CD4-positive, alpha-beta T cell treated with Interleukin-4 for 1 hour (primary cell): ENCODE measurements around the gene TMEM135.

Source experiments
- DNase-seq, 2 donors: peaks; one replicate each; pipeline ENCODE4 v3.0.0-alpha.2; 2020 to 2022

Gene TMEM135

DNA sequence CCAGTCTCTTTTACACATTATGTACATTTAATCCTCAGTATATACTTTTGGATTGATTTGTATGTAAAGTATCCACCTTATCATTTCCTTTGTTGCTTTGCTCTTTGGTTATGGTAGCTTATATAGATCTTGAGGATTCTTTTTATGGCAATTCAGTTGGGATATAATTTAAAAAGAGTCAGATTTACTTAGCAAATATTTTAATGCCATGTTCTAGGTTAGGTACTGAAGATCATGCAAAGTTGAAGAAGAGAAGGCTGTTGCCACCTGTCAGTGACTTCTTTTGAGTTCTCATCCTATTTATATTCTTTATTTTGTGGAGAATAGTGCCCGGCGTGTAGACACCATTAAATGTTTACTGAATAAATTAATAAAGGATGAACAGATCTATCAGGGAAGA lies 279.7 kb downstream of the TMEM135 start:
- DNase-seq, result no peak

DNA sequence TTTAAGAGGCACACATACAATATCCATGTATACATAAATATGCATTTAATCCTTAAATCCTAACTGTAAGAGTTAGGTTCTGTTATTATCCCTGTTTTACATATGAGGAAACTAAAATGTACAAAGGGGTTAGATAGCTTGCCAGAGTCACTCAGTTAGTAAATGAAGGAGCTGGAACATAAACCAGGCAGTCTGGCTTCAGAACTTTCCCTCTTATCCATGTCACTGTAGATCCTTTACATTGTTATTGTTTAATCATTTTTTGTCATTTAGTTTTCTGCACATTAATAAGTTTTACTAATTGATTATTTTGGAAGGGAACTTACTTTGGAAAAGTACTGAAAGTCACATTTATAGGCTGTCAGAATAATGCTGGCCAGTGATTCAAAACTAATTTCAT lies 282.4 kb downstream of the TMEM135 start:
- DNase-seq, result no peak

DNA sequence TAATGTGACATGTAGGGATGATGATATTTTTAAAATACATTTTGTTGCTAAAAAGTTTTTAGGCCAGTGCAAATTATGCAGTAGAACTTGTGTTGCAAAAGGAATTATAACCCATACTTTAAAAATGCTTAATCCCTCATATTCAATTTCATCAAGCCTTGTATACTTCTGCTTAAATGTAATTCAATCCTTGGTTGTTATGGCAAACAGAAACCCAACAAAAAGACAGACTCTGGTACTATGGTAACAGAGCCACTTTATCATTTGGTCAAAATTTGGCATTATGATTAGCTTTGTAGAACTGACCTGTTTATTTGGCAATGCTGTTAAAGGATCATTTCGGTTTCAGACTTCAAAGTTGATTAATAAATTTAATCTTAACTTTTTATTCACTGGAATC lies 284.8 kb downstream of the TMEM135 start:
- DNase-seq, result no peak

DNA sequence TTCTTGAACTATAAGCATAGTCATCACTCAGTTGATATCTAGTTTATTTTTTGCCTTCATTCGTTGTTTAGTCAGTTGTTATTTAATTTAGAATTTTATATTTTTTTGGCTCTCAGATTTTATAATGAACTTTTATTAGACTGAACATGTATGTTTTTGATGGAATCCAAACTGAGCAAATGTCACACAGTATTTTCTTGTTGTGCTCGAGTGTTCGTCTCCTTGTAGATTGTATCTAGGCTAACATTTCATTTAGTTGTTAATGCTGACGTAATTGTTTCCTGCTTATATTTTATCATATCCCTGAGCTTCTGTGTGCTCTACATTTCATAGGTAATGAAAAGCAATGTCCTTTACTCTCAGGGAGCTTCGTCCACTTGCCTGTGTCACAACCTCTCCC lies 286.2 kb downstream of the TMEM135 start:
- no peak for DNase-seq

DNA sequence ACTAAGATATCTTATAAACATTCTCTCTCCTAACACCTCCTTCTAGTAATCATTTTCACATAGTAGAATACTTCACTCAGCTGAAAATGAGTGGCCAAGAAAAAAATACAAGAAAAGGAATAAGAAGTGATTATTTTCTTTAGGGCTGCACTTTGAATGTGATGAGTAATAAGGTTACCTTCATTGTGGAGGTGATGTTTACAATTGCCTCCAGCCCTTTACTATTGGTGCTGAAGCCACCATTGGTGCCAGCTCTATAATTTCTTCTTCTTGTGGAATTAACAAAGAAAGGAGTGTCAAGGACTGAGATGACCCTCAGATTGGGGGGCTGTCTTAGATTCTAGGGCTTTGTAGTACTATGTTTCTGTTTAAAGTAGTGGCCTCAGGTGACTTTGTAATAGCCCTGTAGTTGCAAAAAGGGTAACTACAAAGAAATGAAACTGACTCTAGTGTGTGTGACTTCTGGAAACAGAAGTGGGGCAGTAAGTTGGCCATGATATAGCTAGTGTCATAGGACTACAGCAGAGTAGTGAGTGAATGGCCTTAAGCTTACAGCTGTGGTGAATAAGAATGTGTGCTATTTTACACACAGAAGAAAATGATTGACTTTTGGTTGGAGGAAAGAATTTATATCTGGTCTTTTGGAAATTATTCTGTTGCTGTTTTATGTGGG lies 287.2 kb downstream of the TMEM135 start:
- DNase-seq, result no peak

DNA sequence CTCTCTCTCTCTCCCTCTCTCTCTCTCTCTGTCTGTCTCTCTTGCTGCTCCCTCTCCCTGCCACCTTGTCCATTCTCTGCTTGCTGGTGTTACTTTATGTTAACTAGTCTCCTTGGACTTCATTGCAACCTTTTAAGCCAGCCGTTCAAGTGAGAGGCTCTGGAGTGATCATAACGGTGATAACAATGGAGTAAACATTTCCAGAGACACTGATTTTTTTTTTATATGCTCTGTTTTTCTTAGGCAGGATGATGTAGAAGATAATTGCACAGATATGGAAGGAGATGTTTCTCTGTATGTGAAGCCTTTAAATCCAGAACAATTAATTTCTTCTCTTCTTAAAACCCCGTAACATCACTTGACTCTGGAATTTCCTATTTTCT lies 287.7 kb downstream of the TMEM135 start:
- no peak for DNase-seq

DNA sequence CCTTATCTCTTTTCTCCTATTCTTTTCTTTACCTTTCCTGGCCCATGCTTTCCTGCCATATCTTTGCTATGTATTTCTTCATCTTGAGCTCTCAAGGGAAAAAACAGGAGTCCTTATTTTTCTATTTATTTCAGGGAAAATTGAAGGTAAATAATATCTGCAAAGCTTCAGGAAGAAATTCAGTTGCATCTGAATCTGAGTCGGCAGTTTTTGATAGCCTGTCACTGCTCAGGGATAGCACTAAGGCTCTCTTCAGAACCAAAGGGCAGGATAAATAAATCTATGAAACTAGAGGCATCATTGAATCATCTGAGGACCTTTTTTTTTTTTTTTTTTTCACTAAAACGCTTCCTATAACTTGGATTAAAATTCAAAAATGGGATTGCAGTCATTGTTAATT lies 288.9 kb downstream of the TMEM135 start:
- no peak for DNase-seq

DNA sequence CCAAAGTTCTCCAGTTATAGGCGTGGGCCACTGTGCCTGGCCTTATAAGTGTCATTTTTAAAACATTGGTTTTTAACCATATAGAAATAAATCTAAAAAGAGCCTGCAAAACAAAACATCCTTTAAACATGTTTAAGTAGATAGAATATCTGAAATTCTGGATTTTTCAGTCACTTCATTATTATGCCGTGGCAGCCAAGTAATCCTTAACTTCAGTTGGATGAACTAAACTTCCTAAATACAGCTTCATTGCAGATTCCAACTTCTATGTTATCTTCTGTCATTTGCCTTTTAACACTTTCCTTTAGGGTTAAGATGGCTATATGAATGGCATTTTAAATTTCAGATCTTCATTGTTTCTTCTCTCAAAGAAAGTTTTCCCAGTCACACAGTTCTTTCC lies 291.4 kb downstream of the TMEM135 start:
- DNase-seq, result no peak

DNA sequence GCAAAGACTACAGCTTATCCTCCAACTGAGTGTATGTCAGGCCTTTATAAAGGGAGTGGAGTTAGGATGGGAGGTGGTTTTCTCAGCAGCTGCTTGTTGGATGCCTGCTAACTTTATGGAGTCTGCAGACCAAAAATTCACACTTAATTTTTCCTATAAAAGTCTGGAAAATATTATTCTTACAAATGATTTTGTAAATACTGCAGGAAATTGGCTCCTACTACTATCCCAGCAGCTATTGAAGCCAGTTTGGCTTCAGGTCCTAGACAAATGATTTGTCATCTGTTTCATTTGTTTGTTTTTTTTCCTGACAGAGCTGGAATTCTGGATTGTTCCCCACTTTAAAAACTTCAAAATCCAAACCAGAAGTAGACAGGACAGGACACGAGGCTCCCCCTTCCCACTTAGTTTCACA lies 292.5 kb downstream of the TMEM135 start:
- no peak for DNase-seq

DNA sequence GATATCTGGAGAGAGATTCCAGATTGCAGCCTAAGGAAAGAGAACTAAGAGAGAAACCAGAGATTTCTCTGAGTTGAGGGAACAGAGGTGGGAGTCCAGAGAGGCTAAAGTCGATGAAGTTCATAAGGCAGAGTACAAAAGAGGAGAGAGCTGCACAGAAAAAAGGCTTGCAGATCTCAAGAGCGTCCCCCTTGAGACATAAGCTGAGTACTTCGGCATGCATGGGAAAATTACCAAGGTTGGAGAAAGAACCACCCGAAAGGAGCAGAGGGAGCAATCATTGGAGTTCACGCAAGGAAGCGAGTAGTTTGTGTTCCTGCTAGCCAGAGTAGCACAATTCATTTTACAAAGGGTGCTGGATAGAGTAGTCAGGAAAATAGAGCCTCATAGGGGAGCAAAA lies 293.5 kb downstream of the TMEM135 start:
- no peak for DNase-seq

DNA sequence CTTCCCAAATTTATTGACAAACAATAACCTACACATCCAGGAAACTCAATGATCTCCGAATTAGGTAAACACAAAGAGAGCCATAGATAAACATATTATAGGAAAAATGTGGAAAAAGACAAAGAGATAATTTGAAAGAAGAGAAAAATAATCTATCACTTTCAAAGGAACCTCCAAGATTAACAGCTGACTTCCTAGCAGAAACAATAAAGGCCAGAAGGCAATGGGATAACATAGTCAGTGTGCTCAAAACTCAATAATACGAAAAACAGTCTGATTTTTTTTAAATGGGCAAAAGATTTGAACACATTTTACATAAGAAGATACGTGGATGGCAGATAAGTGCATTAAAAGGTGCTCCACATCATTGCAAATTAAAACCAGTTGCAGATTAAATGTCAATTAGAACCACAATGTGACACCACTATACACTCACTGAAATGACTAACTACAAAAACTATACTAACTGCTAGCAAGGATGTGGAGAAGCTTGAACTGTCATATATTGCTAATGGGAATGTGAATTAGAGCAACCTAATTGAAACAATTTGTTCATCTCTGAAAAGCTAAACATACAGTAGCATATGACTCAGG lies 300.4 kb downstream of the TMEM135 start:
- DNase-seq, result no peak

DNA sequence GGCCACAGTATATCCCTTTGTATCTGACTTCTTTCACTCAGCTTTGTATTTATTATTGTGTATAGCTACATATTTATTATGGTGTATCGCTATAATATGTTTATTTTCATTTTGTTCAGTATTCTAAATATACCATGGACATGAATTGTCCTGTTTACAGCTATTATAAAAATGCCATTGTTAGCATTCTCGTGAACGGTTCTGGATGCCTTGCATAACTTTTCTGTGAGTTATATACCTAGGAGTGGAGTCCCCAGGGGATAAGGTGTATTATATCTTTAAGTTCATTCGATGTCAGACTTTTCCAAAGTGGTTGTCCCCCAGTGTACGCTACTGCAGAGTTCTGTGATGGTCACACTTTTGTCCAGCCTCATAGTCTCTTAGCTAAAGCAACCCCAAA lies 301.7 kb downstream of the TMEM135 start:
- no peak for DNase-seq

DNA sequence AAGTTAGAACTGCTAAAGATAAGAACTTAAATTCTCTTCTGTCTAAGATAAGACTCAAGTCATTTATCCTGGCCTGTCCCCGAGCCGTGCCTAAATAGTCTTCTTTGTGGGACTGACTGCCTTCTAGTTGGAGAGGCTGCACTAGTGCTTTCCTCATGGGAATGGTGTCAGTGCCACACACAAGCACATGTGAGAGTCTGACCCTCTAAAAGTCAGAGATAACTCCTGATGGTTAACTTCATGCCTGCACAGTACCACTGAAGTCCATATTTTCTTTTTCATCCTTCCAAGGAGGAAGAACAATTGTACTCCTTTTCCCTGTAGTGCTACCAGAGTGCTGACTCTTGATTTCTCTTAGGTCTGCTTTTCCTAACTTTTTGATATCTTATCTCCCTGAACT lies 309.7 kb downstream of the TMEM135 start:
- no peak for DNase-seq

DNA sequence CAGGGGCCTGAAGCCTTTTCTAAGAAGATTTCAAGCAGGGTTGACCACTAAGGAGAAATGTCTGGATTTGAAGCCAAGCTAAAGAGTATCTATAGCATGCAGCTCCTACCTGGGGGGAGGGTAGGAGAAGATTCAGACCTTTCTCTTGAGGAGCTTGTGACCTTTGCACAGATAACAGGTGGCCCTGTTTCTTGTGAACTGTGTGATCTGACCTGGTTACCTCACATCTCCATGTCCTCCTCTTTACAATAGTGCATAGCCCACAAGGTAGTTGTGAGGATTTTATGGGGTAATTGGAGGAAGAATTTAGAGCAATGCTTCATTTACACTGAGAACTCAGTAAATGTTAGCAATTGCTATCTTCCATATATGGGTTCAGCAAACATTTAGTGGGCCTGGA lies 310.1 kb downstream of the TMEM135 start:
- DNase-seq, result no peak

DNA sequence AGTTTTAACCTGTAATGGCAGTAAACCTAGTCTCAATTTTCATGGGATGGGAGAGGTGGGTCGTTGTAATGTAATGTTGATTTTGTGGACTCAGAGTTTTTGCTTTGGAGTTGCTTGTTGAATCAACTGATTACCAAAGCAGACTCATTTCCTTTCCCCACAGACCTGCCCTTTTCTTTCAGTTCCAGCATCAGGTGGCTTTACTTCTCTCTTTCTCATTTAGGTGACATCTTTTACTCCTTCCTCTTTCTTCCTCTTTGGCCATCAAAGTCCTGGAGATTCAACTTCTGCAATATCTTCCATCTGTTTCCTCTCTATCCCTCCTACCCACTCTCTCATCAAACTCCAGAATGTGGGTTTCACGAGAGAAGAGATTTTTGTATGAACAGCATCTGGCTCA lies 313.9 kb downstream of the TMEM135 start:
- DNase-seq, result no peak

DNA sequence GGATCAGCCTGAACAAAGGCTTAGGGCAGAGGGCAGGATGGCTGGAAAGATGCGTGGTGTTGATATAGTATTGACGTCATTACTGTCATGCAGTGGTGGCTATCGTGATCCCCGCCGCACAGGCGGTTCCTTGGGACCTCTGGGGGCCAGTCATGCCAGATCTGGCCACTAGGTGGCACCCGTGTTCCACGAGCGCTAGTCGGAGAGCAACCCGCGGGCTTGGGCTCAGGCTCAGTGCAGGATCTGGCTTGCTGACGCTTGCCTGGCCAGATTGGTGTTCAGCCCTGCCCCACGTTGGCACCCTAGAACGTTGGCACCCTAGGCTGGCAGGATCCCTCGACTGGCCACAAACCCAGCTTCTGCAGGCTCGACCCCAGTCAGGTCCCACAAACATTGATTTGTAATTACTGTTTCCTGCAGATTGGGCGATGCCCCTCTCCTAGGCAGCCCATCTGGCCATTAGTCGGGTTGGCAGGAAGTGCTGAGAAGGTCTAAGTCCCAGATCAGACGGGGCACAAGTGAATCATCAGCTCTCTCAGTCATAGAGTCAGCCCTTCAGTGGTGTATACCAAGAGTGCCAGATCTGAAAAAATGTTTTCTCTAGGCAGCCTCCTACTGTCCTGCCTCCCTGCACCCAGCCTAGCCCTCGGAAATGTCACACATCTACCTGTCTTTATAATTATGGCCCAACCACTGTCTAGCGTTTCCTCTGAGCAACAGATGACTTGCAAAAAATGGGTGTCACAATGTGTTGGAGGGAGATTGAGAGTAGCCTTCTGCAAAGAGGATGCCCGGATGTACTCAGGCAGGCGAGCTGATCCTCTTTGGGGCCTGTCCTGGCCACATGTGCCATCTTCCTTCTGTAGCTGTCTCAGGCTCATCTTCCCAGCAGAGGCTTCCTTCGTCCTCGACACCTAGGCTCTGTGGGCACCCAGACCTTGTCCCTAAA lies 315.3 kb downstream of the TMEM135 start:
- DNase-seq, result peak; percentile 72 to 74

DNA sequence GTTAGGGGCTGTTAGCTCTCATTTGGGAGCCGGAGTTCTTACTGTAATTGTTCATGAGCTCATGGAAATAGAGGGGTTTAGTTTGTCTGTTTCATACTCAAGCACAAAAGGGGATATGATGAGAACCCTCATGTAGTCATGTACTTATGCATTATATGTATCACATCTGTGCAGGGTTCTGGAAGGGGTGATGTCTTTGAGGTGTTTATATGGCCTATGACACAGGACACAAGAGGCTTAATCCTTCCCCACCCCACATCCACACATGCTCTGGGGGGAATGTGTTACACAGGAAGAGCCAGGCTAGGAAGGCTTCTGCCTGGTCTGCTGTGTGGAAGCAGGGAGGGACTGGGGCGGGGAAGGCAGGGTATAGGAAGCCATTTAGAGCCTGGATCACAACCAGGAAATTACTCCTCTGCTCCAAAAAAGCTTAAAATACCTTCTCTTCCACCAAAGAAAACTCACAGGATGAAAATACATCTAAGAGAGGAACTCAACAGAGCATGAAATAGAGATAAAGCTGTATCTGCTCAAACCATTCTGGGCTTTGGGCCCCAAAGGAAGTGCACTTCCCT lies 316.1 kb downstream of the TMEM135 start:
- DNase-seq, result no peak

DNA sequence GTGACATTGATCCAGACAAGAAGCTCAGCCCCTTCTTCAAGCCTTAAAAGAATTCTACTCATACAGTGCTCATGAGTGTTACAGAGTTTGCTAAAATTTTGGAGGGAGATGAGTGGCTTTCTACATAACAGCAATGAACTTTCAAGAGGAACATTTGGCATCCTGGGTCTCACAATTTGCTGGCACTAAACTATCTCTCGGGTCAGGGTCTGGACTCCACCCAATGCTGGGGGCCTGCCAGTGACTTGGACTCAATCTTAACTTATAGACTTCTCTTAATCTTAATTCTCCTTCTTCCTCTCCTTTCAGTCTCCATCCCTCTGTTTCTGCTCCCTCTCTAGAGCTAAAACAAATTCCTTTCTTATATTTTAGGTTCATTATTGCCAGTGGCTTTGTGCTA lies 317.9 kb downstream of the TMEM135 start:
- no peak for DNase-seq

DNA sequence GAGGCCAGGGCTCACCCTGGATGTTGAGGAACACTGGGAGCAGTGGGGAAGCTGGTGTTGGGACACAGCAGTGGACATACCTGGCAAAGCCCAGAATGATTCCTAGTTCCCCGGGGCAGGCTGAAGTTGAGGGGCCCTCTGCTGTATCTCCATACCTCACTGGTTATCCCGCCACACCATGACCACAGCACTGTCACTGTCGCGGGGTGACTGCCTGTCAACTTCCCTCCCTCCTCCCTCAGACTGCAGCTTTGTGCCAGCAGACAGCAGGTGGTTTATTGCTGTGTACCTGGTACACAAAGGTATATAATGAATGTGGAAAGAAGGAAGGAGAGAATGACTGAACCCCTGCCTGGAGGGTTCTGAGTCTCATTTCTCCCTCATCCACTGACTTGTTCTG lies 318.7 kb downstream of the TMEM135 start:
- DNase-seq, result no peak

DNA sequence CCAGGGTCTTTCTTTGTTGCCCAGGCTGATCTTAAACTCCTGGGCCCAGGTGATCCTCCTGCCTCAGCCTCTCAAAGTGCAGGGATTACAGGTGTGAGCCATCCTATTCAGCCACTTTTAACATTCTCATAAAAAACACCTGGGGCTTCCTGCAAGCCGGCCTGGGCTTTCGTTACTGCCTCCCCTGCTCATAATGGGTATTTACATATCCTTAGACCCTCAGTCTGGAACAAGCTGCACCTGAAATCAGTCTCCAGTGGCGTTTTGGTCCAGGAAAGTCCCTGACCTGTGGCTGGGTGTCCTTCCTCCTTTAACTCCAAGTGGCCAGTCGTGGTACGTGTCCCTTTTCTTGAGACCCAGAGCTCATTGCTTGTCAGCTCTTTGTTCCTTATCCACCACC lies 320.7 kb downstream of the TMEM135 start:
- no peak for DNase-seq

DNA sequence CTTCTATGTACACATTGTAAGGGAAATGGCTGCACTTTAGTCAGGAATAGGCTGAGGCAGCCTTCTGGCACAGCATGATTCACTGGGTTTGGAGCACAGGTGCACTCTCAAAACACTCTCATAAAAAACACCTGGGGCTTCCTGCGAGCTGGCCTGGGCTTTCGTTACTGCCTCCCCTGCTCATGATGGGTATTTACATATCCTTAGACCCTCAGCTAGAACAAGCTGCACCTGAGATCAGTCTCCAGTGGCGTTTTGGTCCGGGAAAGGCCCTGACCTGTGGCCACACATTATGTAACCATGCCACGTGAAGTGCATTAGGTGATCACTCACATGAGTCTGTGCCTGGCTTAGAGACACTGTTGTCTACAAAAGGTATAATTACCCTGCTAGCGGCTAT lies 321.7 kb downstream of the TMEM135 start:
- DNase-seq, result no peak

DNA sequence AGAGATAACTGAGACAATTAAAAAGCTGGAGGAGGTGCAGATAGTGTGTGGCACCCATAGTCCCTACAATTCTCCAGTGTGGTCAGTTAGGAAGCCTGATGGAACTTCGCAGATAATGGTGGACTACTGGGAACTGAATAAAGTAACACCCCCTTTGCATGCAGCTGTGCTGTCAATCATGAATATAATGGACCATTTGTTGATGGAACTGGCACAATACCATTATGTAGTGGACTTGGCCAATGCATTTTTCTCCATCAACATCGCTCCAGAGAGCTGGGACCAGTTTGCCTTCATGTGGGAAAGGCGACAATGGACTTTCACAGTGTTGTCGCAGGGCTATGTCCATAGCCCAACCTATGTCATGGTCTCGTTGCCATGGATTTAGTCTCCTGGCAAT lies 324.2 kb downstream of the TMEM135 start:
- no peak for DNase-seq

DNA sequence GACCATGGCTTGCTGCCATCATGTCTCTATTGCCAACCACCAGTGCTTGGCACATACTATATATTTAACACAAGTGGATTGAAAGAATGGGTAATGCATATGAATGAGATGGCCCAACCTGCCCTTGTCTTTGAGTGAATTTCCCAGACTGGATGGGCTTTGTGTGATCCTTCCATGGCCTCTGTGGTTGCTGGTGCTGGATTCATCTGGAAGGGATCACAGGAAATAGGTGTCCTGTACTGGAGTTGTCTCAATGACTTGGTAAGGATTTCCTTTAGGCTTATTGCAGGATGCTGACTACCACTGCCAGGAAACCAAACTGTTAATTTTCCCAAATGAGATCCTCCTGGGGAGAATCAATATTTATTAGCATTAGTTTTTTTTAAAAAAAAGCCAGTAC lies 328.6 kb downstream of the TMEM135 start:
- DNase-seq, result no peak
